GM18517 (cell line): ENCODE results near the gene SEMA4A.
"Not testable (repeated sequence)": the region's sequence is repeated elsewhere in the genome, so short reads cannot be mapped to it uniquely, and the experiment has no call there.

Experiments
- ATAC-seq: cut with Tn5 transposase; IDR thresholded peaks from one replicate; pipeline ENCODE4 v1.9.1; 2021; ENCODE audit warnings: mild to moderate bottlenecking, moderate library complexity; ENCODE audit not compliant: unreplicated experiment

The SEMA4A gene

DNA sequence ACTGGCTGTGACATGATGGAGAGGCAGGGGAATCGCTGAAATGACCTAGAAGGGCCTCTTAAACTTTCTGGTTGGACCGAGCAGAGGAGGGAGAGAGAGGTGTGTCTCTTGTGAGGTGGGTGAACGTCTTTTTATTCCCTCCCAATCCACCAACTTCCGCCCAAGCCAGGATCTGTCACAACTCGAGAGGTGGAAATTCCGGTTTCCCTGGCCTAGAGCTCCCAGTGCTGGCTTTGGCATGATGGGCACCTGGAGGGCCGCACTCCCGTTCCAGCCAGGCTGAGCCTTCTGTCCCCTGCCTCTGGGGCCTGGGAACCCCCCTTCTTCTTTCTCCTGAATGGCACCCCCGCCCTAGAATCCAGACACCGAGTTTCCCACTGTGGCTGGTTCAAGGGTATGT lies at the start of gene SEMA4A:
Gene SEMA4A, plus strand, starts transcription at position 224 of the 400 bp plus-strand sequence. CDS start 994 bp downstream, outside the sequence.
- ATAC-seq, result no peak

DNA sequence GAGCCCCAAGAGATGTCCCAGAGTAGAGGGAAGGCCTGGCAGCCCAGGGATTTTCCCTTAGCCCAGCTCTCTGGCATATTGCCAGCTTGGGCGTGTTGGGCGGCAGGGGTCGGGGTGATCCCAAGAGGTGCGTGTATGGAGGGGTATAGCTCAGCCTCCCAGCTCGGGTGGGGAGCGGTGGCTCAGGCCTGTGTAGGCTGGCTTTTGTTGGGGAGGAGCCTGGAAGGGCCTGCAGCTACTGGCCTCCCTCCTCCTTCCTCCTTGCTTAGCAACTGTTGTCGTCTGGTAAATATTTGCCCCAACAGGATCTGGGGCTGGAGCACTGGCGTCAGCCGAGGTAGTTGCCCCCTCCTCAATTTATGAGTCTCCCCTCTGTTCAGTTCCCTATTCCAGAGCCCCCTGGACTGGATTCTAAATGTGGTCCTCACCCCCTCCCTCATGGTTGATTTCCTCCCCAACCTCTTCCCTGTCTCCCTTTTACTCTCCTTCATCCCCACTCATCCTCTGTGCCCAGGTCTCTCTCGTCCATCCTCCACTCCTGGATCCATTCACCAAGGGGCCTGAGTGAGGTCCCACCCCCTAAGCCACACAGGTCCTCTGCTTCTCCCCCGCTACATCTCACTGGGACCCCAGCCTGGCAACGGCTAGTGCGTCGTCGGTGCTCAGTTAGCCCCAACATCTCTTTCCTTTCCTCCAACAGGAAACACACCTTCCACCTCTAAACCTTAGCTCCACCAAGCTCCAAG lies 49.1 kb upstream of the SEMA4A start:
- ATAC-seq, result no peak

DNA sequence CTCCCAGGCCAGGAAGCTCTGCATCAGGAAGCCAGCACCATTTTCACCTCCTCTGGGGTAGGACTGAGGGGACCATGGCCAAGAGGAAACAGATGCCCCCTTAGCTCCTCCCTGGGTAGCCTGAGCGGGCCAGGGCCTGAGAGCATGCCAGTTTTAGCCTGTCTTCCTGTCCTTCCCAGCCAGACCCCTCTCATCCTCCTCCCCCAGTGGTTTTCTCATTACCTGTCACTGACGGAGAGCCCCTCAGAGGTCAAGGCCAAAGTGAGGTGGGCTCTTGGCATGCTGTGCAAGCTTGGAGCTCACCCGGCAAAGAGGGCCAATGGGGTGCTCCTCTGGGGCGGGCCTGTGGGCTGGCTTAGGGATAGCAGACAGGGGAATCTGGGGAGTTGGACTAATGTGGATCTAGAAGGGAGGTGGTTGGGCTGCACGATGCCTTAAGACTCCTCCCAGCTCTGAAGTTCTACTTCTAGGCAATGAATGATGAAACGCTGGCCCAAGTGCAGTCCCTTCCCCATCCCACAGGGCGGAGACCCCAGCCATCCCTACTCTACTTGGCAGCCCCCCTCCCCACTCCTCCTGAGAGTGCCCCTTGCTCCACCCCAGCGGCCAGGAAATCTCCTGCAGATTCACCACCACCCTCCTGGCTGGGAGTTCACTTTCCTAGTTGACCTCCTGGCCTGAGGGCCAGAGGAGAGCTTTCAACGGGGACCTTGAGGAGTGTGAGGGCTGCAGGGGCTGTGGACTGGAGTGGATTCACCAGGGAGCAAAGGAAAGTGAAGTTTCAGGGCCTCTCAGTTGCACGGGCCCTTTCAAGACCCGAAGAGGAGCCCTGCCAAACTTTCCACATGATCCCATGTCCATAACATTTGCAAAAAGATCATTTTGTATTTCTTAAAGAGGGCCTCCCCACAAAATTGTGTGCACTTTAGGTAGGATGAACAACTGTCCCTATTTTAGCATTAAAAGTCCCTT lies 48.2 kb upstream of the SEMA4A start:
- ATAC-seq, result no peak

DNA sequence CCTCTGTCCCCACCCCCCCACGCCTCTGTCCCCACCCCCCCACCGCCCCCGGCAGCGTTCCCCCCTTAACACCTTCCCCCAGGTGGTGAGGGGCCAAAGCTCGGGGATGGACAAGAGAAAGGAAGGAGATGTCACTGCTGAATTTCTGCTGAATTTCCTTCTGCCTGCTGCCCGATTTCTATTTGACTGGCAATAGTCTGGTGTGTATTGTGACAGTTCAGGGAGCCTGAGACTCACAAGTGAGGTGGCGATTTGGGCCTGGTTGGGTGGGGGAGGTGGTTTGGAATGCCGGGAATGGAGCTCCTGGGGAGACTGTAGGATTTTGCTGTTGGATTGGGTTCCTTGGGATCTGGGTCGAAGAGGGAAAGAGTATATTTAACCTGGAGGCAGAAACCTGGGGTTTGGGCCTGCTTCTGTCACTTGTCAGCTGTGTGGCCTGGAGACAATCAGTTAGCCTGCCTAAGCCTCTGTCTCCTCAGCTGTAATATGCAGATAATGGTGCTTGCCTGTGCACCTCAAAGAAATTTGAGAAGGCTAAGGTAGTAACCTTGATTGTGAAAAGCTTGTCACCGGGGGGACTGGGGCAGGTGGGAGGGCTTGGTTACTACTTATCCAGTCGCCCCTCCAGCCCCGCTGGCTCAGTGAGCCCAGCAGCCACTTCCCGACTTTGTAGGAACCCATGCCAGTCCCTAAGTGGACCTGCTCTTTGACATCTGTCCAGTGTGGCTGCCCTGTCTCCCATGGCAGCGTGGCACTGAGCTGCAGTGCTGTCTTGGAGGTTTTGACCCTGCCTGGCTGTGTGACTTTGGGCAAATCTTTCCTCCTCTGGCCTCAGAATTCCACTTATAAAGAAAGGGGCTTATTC lies 46.5 kb upstream of the SEMA4A start:
- peak; percentile 8 for ATAC-seq

DNA sequence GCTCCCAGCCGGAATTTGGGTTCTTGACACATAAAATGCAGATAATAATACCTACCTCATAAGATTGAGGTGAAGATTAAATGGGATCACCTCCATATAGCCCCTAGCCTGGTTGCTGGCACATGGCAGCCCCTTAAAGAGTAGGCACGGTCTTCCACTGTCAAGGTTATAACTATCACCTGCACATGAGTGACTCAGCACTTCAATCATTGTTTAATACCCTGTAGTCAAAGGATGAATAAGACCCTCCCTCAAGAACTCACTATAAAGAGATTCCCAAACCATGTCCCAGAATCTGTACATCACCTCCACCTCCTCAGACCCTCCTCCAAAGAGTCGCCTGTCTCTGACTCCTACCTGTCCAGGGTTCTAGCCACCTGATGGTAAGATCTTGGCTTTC lies 45.3 kb upstream of the SEMA4A start:
- ATAC-seq, result no peak

DNA sequence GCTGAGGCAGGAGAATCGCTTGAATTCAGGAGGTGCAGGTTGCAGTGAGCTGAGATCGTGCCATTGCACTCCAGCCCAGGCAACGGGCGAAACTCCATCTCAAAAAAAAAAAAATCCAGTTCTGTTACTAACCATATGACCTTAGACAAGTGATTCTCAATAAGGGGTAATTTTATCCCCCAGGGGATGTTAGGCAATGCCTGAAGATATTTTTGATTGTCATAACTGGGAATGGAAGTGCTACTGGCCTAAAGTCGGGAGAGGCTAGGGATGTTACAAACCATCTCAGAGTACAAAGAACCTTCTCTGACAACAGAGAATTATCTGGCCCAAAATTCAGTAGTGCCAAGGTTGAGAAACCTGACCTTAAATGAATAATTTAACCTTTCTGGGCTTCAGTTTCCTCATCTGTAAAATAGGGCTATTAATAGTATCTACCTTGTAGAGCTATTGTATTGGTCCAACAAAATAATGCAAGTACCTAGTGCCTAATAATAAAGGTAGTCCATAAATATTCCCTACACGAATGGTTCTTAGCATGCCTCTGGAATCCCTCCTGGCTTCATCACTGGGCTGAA lies 44.6 kb upstream of the SEMA4A start:
- ATAC-seq, result no peak

DNA sequence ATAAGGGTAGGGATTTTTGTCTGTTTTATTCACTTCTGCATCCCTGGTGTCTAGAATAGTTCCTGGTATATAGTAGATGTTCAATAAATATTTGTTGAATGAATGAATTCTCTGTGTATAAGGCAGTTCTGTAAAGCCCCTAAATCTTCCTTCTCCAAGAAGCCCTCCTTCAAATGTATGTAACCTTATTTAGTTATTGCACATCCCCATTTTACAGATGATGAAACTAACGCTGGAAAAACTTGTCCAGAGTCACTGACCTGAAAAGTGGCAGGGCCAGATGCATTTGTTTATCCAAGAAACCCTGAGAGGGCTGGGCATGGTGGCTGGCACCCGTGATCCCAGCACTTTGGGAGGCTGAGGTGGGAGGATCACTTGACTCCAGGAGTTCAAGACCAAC lies 43.1 kb upstream of the SEMA4A start:
- no peak for ATAC-seq

DNA sequence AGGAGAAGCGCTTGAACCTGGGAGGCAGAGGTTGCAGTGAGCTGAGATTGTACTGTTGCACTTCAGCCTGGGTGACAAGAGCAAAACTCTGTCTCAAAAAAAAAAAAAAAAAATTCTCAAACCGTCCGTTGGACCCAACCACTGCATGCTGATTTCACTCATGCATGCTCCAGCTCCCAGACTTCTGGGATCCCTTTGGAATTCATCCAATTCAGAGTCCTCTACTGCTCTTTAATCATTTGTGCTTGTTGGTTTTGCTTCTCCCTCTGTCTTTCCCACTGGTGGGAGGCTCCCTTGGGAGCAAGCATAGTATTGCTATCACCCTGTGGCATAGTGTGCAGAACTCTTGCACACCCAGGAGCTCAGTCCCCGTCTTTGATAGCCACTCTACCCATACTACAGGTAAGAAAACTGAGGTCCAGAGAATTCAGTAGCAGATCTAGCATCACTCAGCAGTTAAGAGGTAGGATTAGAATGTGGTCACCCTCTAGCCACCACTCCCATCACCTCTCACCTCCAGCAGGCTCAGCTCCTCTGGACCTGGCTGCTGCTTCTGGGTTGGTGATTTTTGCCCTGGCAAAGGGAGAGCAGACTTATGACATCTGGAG lies 41.9 kb upstream of the SEMA4A start:
- no peak for ATAC-seq

DNA sequence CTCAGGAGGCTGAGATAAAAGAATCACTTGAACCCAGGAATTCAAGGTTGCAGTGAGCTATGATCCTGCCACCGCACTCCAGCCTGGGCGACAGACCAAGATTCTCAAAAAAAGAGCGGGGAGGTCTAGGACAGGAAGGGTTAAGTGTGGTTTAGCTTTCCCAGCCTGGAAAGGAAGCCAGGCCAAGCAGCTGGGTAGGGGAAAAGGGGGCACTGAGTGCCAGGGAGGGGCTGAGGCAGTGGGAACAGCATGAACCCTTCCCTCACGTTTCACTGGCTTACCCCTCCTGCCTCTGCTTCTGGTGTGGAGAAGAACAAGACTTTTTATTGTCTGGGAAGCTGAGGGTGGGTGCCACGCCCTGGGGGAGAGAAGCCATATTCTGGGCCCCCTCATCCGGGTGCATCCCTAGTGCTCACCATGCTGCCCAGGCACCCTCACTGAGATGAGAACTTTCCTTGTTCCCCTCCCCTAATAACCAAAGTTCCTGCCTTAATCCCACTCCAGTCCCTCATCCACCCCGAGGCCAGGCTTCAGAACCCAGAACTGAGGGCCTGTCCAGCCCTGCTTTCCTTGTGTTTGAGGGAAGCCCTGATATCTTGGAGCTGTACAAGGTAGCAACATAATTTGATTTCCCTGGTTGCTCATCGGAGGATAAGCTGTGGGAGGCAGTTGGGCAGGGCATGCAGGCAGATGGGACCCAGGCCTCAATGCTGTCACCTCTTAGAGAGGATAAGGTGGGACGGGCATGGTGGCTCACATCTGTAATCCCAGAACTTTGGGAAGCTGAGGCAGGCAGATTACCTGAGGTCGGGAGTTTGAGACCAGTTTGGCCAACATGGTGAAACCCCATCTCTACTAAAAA lies 40.9 kb upstream of the SEMA4A start:
- no peak for ATAC-seq

DNA sequence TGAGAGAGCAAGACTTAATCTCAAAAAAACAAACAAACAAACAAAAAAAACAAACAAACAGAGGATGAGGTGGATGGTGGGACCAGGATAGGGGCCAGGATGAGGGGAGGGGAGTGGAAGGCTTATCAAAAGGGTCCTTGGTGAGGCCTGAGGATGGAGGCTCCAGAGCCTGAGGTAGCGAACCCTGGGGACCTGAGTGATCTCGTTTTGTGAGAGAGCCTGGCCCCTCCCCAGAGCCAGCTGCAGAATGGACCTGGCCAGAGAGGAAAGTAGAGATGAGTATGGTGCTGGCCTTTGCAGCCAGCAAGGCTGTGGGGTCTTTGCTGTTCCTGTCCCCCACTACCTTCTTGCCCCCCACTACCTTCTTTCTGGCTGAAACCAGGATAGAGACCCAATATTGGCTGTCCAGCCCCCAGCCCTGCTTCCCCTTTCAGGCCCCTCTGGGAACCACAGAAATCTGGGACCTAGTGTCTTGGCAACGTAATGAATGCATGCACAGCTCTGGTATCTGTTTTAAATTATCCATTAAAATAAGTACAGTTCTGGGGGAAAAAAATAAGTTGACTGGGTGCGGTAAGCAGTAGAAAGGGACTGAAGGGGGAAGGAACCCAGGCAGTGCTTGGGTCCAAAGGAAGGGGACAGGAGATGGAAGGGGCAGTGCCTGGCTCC lies 40.0 kb upstream of the SEMA4A start:
- ATAC-seq, result no peak

DNA sequence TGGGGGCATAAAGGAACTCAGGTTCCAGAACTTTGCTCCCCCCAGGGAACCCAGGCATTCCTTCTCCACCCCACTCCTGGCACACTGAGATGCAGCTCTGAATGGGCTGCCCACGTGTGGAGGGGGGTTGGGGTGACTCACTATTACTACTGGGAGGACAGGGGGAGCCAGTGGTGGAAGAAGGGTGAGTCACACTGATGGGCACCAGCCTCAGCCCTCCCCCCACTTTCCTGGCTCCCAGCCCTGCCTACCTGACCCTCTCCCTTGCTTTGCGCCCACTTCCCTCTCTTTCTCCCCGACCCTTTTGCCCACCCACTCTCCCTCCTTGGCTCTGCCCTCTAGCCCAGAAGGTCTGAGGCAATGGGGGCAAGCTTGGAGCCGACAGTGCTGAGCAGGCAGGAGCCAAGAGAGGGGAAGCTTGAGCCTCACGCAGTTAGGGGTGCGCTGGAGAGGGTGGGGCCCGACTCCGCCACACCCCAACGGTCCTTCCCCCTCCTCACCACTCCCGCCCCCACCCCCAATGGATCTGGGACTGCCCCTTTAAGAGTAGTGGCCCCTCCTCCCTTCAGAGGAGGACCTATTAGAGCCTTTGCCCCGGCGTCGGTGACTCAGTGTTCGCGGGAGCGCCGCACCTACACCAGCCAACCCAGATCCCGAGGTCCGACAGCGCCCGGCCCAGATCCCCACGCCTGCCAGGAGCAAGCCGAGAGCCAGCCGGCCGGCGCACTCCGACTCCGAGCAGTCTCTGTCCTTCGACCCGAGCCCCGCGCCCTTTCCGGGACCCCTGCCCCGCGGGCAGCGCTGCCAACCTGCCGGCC lies 39.1 kb upstream of the SEMA4A start, which contains the start of gene LMNA:
Gene LMNA, plus strand, starts transcription at position 611 of the 818 bp plus-strand sequence. CDS start 208 bp downstream, outside the sequence.
- no peak for ATAC-seq

DNA sequence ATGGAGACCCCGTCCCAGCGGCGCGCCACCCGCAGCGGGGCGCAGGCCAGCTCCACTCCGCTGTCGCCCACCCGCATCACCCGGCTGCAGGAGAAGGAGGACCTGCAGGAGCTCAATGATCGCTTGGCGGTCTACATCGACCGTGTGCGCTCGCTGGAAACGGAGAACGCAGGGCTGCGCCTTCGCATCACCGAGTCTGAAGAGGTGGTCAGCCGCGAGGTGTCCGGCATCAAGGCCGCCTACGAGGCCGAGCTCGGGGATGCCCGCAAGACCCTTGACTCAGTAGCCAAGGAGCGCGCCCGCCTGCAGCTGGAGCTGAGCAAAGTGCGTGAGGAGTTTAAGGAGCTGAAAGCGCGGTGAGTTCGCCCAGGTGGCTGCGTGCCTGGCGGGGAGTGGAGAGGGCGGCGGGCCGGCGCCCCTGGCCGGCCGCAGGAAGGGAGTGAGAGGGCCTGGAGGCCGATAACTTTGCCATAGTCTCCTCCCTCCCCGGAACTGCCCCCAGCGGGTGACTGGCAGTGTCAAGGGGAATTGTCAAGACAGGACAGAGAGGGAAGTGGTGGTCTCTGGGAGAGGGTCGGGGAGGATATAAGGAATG lies 38.4 kb upstream of the SEMA4A start:
- no peak for ATAC-seq

DNA sequence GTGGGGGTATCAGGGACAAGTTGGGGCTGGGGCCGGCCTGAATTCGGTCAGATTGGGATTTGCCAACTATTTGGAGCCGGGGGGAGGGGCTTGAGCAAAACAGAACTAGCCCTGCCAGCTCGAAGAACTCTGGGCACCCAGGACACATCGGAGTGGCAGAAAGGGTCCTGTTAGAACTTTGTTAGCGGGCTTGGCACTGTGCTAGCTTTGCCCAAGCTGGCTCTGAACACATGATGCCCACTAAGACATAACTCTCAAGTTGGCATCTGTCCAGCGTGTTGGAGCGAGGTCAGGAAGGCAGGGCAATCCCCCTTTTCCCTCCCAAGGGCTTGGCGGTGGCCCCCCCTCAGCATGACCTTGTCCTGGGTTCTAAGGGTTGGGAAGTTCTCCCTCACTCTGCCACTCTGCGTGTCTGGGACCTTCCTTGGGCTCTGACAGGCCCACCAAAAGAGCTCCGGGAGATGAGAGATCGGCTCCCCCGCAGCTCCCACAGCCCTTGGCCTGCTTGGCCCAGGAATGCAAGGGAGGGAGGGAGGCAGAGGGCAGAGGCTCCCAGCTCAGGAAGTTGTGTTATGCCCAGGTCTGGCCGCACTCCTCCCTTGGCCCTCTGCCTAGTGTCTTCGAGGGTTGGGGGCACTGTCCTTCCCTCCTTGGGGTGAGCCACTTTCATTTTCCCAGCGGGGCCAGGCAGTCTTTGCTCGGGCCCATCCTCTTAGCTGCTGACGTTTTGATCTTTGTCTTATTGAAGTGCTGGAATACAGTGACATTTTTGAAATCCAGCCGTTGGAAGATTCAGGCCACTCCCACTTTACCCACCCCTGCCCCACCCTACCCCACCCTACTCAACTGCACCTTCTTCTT lies 37.6 kb upstream of the SEMA4A start:
- ATAC-seq, result no peak

DNA sequence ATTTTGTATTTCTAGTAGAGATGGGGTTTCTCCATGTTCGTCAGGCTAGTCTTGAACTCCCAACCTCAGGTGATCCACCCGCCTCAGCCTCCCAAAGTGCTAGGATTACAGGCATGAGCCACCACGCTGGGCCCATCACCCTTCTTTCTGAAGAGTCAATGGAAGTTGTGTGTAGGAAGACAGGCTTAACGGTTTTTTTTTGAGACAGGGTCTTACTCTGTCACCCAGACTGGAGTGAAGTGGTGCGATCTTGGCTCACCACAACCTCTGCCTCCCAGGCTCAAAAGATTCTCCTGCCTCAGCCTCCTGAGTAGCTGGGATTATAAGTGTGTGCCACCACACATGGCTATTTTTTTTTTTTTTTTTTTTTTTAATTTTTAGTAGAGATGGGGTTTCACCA lies 36.7 kb upstream of the SEMA4A start:
- not testable (repeated sequence) for ATAC-seq

DNA sequence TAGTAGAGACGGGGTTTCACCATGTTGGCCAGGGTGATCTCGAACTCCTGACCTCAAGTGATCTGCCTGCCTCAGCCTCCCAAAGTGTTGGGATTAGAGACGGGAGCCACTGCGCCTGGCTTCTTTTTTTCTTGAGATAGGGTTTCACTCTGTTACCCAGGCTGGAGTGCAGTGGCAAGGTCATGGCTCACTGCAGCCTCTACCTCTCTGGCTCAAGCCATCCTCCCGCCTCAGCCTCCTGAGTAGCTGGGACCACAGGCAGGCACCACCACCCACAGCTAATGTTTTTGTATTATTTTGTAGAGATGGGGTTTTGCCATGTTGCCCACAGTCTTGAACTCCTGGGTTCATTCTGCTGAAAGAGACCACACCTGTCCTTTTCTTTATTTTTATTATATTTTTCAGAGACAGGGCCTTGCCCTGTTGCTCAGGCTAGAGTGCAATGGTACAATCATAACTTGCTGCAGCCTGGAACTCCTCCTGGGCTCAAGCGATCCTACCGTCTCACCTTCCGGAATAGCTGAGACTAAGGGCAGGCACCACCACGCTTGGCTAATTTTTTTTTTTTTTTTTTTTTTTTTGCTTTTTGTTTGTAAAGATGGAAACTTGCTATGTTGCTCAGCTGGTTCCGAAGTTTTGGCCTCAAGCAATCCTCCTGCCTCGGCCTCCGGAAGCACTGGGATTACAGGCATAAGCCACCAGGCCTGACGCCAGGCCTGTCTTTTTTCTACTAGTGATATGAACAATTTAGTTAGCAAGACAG lies 35.8 kb upstream of the SEMA4A start:
- no peak for ATAC-seq
